ENCODE measurements around the gene PIEZO2.

- TF ChIP-seq, protein P1, sequence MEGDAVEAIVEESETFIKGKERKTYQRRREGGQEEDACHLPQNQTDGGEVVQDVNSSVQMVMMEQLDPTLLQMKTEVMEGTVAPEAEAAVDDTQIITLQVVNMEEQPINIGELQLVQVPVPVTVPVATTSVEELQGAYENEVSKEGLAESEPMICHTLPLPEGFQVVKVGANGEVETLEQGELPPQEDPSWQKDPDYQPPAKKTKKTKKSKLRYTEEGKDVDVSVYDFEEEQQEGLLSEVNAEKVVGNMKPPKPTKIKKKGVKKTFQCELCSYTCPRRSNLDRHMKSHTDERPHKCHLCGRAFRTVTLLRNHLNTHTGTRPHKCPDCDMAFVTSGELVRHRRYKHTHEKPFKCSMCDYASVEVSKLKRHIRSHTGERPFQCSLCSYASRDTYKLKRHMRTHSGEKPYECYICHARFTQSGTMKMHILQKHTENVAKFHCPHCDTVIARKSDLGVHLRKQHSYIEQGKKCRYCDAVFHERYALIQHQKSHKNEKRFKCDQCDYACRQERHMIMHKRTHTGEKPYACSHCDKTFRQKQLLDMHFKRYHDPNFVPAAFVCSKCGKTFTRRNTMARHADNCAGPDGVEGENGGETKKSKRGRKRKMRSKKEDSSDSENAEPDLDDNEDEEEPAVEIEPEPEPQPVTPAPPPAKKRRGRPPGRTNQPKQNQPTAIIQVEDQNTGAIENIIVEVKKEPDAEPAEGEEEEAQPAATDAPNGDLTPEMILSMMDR (IDR thresholded peaks at IDR 0.05), result no peak
- TF ChIP-seq POLR2A (IDR thresholded peaks at IDR 0.05), result no peak
These were observed 45.1 kb downstream of the PIEZO2 start for GRCh38 chr18:11104307-11104706.

All from upper lobe of left lung (tissue), 4 donors.